ENCODE data around the gene GGTLC3.
"Not testable (repeated sequence)": the region's sequence is repeated elsewhere in the genome, so short reads cannot be mapped to it uniquely, and the experiment has no call there.

The GGTLC3 gene

DNA sequence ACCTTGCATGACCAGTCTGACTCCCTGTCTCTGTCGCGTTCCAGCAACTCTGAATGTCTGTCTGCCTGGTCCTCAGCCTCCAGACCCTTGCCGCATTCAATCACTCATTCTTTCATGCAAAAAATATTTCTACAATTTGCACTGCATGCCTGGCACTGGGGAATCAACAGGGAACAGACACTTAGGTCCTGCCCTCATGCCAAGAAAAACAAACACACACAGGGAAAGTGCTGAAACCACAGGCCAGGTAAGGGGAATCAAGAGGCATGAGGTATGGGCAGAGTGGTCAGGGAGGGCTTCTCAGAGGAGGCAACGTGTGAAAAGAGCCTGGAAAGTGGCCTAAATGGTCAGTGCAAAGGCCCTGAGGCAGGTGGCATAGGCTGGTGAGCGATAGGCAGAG lies at the start of gene GGTLC3:
Gene GGTLC3, minus strand, starts transcription at position 101 of the 400 bp plus-strand sequence. CDS start 264 bp downstream, outside the sequence.
- DNase-seq: not testable (repeated sequence)

- not testable (repeated sequence) for DNase-seq
These were observed 42.4 kb upstream of the GGTLC3 start for GRCh38 chr22:18560099-18560974.

DNA sequence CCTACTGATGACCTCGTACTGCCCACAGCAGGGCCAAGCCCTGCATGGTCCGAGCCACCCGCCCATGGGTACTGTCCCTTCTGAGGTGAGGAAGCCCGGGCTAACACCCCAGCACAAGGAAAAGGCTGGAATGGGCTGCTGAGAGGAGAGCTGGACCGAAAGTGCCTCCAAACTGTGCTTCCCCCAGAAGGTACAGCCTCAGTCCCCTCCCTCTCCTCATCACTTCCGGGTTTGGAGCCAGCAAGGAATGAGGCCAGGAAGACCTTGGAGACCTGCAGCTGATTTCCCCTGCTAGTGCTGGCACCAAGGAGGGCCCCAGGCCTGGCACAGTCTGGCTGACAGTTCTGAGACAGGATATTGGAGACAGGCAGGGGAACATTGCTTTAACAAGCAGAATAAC lies 41.0 kb upstream of the GGTLC3 start:
- not testable (repeated sequence) for DNase-seq

DNA sequence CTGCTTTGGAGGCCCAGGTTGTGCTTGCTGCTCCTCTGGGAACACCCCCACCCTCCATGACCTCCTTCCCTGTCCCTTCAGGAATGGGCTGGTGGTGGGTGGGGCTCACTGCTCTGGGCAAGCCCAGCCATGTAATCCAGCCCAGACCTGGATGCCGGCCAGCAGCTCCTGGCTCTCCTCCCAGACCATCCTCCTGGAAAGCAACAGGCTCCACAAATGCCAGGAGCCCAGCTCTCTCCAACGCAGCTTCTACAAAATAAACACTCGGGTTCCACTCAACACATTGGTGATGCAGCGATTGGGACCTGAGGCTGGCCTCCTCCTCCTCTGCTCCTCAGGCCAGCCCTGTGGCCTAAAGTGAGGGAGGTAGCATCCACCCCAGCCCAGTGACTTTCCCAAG lies 40.6 kb upstream of the GGTLC3 start:
- not testable (repeated sequence) for DNase-seq

DNA sequence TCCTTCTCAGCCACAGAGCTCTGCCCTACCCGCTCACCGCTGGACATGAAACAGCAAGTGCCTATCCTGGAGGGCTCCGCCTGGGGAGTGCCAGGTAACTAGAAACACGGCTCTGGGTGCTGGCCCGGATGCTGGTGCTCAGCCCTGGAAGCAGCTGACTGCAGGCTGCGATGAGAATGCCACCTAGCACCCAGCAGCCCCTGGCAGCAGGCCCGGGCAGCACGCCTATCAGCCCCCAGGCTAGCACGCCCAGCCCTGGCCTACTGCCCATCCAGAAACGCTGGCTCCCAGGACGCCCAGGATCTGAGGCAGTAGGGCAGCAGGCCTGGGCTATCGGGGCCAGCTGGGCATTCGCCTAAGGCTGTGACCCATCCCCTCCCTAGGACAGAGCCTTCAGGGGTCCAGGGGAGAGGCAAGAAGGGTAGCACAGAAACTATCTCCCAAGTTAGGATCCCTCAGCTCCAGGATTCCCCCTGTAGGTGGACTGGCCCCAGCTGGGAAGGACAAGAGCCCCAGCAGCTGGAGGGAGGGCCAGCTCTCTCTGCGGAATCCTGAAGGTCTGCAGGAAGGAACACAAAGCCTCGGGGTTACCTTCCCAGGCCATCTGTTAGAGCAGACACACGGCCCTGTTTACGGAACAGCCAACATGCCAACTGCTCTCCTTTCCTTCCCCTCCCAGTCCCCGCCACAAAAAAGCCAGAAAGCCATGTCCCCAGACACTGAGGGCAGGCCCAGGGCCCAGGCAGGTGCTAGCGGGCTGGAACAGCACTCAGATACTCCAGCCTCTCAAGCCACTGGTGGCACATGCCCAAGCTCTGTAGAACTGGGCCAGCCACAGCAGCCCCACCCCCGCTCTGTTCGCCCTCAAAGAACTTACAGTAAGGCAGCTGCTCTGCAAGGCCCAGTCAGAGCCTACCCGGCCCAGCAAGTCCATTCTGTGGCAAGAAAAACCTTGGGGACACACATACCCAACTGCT lies 36.6 kb upstream of the GGTLC3 start:
- not testable (repeated sequence) for DNase-seq

GRCh38 chr22:18552839-18553597 lies 35.1 kb upstream of the GGTLC3 start:
- not testable (repeated sequence) for DNase-seq

DNA sequence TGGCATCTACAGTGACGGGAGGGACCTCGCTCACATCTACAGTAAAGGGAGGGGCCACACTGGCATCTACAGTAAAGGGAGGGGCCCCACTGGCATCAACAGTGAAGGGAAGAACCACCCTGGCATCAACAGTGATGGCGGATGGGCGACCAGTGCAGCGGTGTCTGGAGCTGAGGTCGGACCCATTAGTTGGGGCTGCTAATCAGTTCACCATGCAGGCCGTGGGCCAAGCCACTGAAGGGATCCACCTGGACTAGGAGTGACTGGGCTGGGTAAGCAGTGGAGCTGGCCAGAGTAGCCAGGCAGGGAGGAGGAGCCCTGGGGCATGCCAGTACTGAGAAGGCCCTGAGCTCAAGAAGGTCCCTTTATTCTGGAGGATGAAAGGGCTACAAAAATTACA lies 33.1 kb upstream of the GGTLC3 start:
- DNase-seq: not testable (repeated sequence)

GRCh38 chr22:18549458-18550179 lies 31.7 kb upstream of the GGTLC3 start:
- not testable (repeated sequence) for DNase-seq

- DNase-seq: not testable (repeated sequence)
These were observed 26.7 kb upstream of the GGTLC3 start for GRCh38 chr22:18544615-18545014.

- not testable (repeated sequence) for DNase-seq
These were observed 25.4 kb upstream of the GGTLC3 start for GRCh38 chr22:18543400-18543799.

DNA sequence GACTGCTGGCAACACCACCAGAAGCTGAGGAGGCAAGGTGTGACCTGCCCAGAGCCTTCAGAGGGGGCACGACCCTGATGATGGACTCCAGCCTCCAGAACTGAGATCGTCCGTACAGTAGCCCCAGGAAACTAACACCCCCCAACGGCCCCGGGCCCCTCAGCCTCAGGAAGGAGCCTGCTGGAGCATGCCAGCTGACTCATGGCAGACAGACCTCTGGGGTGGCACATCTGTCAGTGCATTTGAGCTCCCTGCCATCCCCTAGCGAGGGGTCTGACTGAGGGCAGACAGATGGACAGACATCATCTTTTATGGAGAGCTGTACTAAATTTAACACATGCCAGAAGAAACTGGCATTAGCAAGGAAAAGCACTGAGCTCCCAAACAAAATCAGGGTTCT lies 22.0 kb upstream of the GGTLC3 start:
- DNase-seq: not testable (repeated sequence)

GRCh38 chr22:18534315-18534714 lies 16.4 kb upstream of the GGTLC3 start:
- not testable (repeated sequence) for DNase-seq

DNA sequence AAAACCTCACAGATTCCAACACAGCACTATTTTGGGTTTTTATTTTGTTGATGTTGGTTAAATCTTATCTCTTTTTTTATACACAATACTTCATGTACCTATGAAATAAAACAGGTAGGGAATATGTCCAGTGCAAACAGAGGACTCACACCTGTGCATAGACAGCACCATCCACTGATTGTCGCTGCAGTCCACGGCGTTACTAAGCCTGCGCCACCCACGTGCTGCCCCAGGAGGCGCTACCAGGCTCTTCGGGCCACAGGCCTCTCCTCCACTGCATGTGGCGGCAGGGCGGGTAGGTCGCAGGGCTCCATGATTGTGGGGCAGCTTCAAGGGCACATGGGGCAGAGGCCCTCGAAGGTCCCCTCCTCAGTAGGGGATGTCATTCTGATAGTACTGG lies 15.7 kb upstream of the GGTLC3 start:
- not testable (repeated sequence) for DNase-seq

GRCh38 chr22:18529416-18530145 lies 11.6 kb upstream of the GGTLC3 start:
- not testable (repeated sequence) for DNase-seq

DNA sequence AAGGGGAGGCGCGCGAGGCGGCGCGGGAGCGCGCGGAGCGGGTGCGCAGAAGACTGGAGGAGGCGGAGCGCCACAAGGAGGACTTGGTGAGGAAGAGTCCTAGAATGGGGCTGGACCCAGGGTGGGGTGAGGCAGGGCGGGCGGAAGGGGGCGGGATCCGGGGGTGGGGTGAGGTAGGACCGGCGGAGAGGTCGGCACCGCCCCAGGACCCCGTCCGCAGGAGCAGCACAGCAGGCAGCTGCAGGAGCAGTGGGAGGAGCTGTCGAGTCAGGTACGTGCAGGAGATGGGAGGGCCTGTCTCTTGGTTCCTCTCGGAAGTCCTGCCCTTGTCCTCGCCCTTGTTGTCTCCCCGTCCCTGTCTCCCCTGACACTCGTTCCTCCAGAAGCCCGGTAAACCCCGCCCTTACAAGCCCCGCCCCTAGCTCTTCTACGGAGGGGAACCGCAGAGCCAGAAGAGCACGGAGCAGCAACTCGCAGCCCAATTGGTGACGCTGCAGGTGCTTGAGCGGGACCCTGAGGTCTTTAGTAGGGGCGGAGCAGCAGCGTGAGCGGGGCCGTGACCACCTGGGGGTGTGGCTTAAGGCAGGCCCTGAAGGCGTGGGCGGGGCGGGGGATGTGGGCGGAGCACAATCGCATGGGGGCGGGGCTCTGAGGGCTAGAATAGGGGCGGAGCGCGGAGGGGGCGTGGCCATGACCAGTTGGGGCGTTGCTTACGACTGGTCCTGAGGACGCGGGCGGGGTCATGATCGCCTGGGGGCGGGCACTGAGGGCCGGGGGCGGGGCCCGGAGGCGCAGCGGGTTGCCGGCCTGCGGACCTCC lies 10.8 kb upstream of the GGTLC3 start:
- DNase-seq: peak; percentile 85

DNA sequence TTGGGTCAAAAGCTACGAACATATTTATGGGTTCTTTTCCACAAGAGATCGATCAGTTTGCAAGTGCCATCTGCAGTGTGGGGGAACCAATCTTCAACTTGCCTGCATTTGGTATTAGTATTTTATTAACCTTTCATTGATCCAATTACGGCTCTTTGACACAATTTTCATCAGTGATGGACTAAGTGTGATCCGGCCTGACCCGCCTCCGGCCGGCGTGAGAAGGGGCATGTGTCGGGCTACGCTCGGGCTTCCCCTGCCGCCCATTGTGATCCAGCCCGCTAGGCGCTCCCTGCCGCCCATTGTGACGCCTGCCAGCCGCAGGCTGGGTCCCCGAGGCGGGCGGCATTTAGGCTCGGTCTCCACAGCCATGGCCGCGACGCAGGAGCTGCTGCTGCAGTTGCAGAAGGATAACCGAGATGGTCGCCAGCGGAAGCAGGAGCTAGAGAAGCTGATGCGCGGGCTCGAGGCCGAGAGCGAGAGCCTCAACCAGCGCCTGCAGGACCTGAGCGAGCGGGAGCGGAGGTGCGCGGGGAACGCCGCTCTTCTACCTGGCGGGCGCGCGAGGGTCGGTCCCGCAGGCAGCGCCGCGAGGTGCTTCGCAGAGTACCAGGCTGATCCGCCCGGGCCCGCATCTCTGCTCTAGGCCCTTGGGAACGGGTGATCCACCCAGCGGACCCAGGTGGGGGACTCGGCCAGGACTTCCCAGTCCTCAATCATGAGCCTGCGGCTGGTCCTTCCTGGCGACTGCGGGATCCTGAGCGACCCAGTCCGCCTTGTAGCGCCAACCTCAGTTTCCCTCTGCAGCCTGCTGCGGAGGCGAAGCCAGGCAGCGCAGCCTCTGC lies 10.0 kb upstream of the GGTLC3 start, which contains the start of gene TMEM191B:
Gene TMEM191B, plus strand, starts transcription at position 51 of the 845 bp plus-strand sequence. Its CDS starts 179 bp downstream, at position 230.
- not testable (repeated sequence) for DNase-seq

GRCh38 chr22:18523328-18523727 lies 5.4 kb upstream of the GGTLC3 start:
- not testable (repeated sequence) for DNase-seq

DNA sequence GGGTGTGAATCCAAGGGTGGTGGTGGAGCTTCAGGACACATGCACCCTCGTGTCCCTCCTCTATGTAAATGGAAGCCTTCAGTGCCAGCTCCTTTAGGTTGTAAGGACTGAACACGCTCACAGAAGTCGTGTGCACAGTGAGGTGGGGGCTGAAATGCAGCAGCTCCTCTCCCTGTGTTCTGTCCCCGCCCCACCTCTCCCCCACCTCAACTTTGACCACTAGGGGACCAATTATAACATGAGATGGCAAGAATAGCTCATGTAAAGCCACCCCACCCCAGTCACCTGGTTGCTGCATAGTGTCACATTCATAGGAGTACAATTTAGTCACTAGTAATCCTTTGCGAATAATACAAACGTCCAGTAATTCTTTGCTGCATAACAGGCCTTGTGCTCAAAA lies 4.8 kb upstream of the GGTLC3 start:
- not testable (repeated sequence) for DNase-seq

- not testable (repeated sequence) for DNase-seq
These were observed 4.5 kb downstream of the GGTLC3 start for GRCh38 chr22:18513454-18513853.
